H1 (cell line): Measurements from ENCODE around the gene CD79A. TPM values are rescaled to one million over a fixed set of nuclear protein-coding genes. Genes with fewer than 3 reads are reported as not detected.

ENCODE experiments used
- BACH1 ChIP-seq: IDR thresholded peaks from 2 replicates; pipeline ENCODE4 v1.6.1; 2012; ENCODE audit warnings: low read length, improper control_type of control experiment
- BRCA1 ChIP-seq: IDR thresholded peaks from 2 replicates; pipeline ENCODE4 v1.6.1; 2012; ENCODE audit warnings: low read depth, low read length, improper control_type of control experiment
- CBX5 ChIP-seq: fragments of 300-800, 300-1000 bp; sonication (generic); IDR thresholded peaks from 2 replicates; pipeline ENCODE4 v1.7.1; 2016; ENCODE audit warnings: antibody characterized with exemption, low read length, low read depth
- CEBPB ChIP-seq: IDR thresholded peaks from 2 replicates; pipeline ENCODE4 v1.6.1; 2012; ENCODE audit warnings: low read depth, low read length
- CTBP2 ChIP-seq: IDR thresholded peaks from 2 replicates; pipeline ENCODE4 v1.7.0; 2011; ENCODE audit warnings: borderline replicate concordance, mild to moderate bottlenecking, moderate library complexity, mixed read lengths, low read length; ENCODE audit not compliant: insufficient read depth, insufficient read length
- E2F6 ChIP-seq: IDR thresholded peaks from 2 replicates; pipeline ENCODE4 v1.6.1; 2012; ENCODE audit warnings: inconsistent platforms
- EP300 ChIP-seq, 2 experiments: IDR thresholded peaks; 1 replicate in 1 of 2; 2 replicates in 1 of 2; pipeline ENCODE4 v1.6.1; 2011 to 2012; ENCODE audit warnings: low read depth in 2 of 2, low read length in 2 of 2, mild to moderate bottlenecking in 2 of 2, borderline replicate concordance in 1 of 2, inconsistent platforms in 1 of 2, moderate library complexity in 1 of 2
- GABPA ChIP-seq: IDR thresholded peaks from 2 replicates; pipeline ENCODE4 v1.6.1; 2011; ENCODE audit warnings: mild to moderate bottlenecking, low read length, moderate library complexity, borderline replicate concordance; ENCODE audit not compliant: insufficient read depth
- GTF2F1 ChIP-seq: IDR thresholded peaks from 2 replicates; pipeline ENCODE4 v1.6.1; 2012; ENCODE audit warnings: low read depth, low read length, improper control_type of control experiment, borderline replicate concordance
- JUN ChIP-seq: IDR thresholded peaks from 2 replicates; pipeline ENCODE4 v1.6.1; 2011; ENCODE audit warnings: low read depth, mild to moderate bottlenecking, improper control_type of control experiment, low read length
- KDM5A ChIP-seq: fragments of 200-600 bp; IDR thresholded peaks from 2 replicates; pipeline ENCODE4 v1.7.1; 2012; ENCODE audit warnings: mild to moderate bottlenecking, low read length, inconsistent platforms, mixed read lengths
- POLR2A ChIP-seq, 2 experiments: IDR thresholded peaks; 1 replicate in 1 of 2; 2 replicates in 1 of 2; pipeline ENCODE4 v1.6.1; 2011; ENCODE audit warnings: low read depth in 2 of 2, low read length in 2 of 2, mild to moderate bottlenecking in 2 of 2; ENCODE audit errors: control extremely low read depth in 1 of 2
- POLR2AphosphoS5 ChIP-seq: IDR thresholded peaks from 2 replicates; pipeline ENCODE4 v1.6.1; 2011; ENCODE audit warnings: low read depth, low read length
- POU5F1 ChIP-seq: IDR thresholded peaks from 2 replicates; pipeline ENCODE4 v1.6.1; 2011; ENCODE audit warnings: low read depth, mild to moderate bottlenecking, low read length, moderate library complexity
- RFX5 ChIP-seq: IDR thresholded peaks from 2 replicates; pipeline ENCODE4 v1.6.1; 2011; ENCODE audit warnings: low read depth, low read length, improper control_type of control experiment, borderline replicate concordance
- RXRA ChIP-seq: IDR thresholded peaks from 2 replicates; pipeline ENCODE4 v1.6.1; 2011; ENCODE audit warnings: low read depth, mild to moderate bottlenecking, low read length, moderate library complexity; ENCODE audit not compliant: insufficient read depth
- SAP30 ChIP-seq: fragments of 300-600 bp; sonication (generic); IDR thresholded peaks from 2 replicates; pipeline ENCODE4 v1.7.1; 2012; ENCODE audit warnings: low read length, moderate library complexity, mild to moderate bottlenecking, inconsistent platforms; ENCODE audit not compliant: insufficient read depth, insufficient replicate concordance
- SIN3A ChIP-seq, 2 experiments: IDR thresholded peaks in 1 of 2; conservative IDR thresholded peaks in 1 of 2; 2 replicates each; pipeline ENCODE4 v1.6.1; 2011 to 2012; ENCODE audit warnings: low read length in 2 of 2, improper control_type of control experiment in 1 of 2, low read depth in 1 of 2, mild to moderate bottlenecking in 1 of 2
- SP1 ChIP-seq: IDR thresholded peaks from 2 replicates; pipeline ENCODE4 v1.6.1; 2011; ENCODE audit warnings: low read depth, low read length
- SUZ12 ChIP-seq: fragments of 200-600 bp; sonication (generic); IDR thresholded peaks from 2 replicates; pipeline ENCODE4 v1.6.1; 2012; ENCODE audit warnings: mild to moderate bottlenecking, inconsistent platforms, low read length, moderate library complexity, mixed read lengths
- TAF1 ChIP-seq: IDR thresholded peaks from 2 replicates; pipeline ENCODE4 v1.6.1; 2011; ENCODE audit warnings: mild to moderate bottlenecking, low read depth, low read length
- TAF7 ChIP-seq: optimal IDR thresholded peaks from 2 replicates; pipeline ENCODE3; 2011; ENCODE audit warnings: low read depth, mild to moderate bottlenecking, inconsistent platforms, low read length, moderate library complexity, borderline replicate concordance
- TEAD4 ChIP-seq: IDR thresholded peaks from 2 replicates; pipeline ENCODE4 v1.6.1; 2012; ENCODE audit warnings: low read depth, low read length, inconsistent platforms, mixed read lengths
- YY1 ChIP-seq: IDR thresholded peaks from 2 replicates; pipeline ENCODE4 v1.6.1; 2011; ENCODE audit warnings: low read depth, mild to moderate bottlenecking, low read length
- polyA plus RNA-seq, 7 experiments: library from polyadenylated mRNA; depleted of rRNA in 3 of 7; stranded (reverse) in 5 of 7; unstranded in 2 of 7; fragments of >200 nt in 5 of 7; fragments of 200-250 nt in 2 of 7; gene quantifications; 1 replicate in 5 of 7; 2 replicates in 1 of 7; 4 replicates in 1 of 7; pipeline versions ENCODE4 v1.2.1 to v1.2.3, GENCODE V29; 2011 to 2013; ENCODE audit warnings: missing spikeins in 2 of 7, mixed read lengths in 2 of 7
- total RNA-seq: library from RNA; stranded (reverse); fragmentation: NEBNext Ultra II Directional; extraction: Animal tissue kit (Norgen Biotek cat#: 25700); gene quantifications from 2 replicates; pipeline ENCODE4 v1.2.1, GENCODE V29; 2021

Gene CD79A
- total and polyA plus RNA-seq, 2 of the 8 experiments (the other 6 are each of a cell fraction or from before 2014, with no cell fraction given): 0.54 to 0.77 TPM

DNA sequence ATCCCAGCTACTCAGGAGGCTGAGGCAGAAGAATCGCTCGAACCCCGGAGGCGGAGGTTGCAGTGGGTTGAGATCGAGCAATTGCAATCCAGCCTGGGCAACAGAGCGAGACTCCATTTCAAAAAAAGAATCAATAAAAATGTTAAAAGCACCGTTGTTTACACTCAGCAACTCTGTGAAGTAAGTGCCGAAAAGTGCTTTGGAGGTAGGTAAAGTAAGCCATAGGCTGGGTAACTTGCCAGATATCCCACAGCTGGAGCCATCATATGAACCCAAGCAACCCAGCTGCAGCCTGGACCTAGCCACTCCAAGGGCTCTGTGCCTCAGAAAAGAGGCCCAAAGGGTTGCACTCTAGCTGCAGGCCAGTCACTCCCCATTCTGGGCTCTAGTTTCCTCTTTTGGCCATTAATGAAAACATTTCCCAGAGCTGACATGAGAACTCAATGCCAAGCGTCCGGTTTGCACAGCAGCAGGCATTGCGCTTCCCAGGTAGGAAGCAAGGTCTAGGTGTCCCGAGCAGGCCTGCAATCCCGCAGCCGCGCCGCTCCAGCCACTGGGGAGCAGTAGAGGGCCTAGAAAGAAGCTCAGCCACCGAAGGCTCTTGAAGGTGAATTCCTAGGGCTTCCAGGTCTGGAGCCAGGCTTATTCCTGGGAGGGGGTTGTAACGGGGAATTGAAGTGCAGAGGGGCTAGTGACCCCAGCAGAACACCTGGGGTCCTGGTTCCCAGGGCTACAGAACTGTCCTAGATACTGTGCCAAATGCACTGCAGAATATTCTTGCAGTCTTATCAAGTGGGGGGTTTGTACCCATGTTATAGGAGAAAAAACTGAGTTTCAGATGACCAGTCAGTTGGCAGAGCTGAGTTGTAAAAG is 4.1 kb upstream of the CD79A start (continued):
- TF ChIP-seq GABPA (no peak), GTF2F1 (no peak), SUZ12 (no peak), JUN (no peak), EP300 (IDR thresholded peaks at IDR 0.05; ENCODE audit: borderline replicate concordance in 1 of 2, low read depth in 2 of 2, low read length in 2 of 2) (no peak), POU5F1 (no peak), CEBPB (no peak), BRCA1 (no peak), SAP30 (no peak), YY1 (no peak), CBX5 (no peak), KDM5A (no peak), POLR2AphosphoS5 (peak; percentile 86), TEAD4 (peak; percentile 19; the same call in 1 of the 2 replicates), RFX5 (no peak), CTBP2 (no peak), BACH1 (no peak), E2F6 (no peak), TAF7 (no peak), TAF1 (0 out of 2 replicates have a peak, but pooled peaks have one; percentile 29), SP1 (no peak), RXRA (no peak), SIN3A (conservative IDR thresholded peaks at IDR 0.05 in 1 of 2, IDR thresholded peaks at IDR 0.05 in 1 of 2; ENCODE audit: low read depth in 1 of 2, low read length in 2 of 2) (0 out of 4 replicates have a peak, but pooled peaks of 1 of the 2 experiments have one; percentile 19), POLR2A (IDR thresholded peaks at IDR 0.05; ENCODE audit: control extremely low read depth in 1 of 2, low read depth in 2 of 2, low read length in 2 of 2) (peak; percentile 77; a peak in 2 of 3 replicates)
